GM18873 (cell line): Measurements from ENCODE around the gene OR5K2.

Experiments used
- ATAC-seq: cut with Tn5 transposase; IDR thresholded peaks from one replicate; pipeline ENCODE4 v1.9.1; 2021; ENCODE audit warnings: mild to moderate bottlenecking, moderate library complexity, moderate number of reproducible peaks; ENCODE audit not compliant: unreplicated experiment, low FRiP score

Gene OR5K2

GRCh38 chr3:98497381-98497780, at the start of gene OR5K2:
Gene OR5K2 (plus strand): TSS chr3:98497681. CDS start chr3:98497681, 0 bp downstream.
- no peak for ATAC-seq

GRCh38 chr3:98449606-98450193, 47.8 kb upstream of the OR5K2 start:
- no peak for ATAC-seq

DNA sequence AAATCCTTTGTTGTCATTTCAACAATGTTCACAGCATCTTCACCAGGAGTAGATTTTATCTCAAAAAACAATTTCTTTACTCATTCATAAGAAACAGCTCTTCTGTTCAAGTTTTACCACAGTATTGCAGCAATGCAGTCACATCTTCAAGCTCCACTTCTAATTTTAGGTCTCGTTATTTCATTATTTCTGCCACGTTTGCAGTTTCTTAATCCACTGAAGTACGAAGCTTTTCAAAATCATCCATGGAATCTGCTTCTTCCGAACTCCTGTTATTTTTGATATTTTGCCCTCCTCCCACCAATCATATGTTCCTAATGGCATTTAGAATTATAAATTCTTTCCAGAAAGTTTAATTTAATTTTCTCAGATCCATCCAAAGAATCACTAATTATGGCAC, 47.1 kb upstream of the OR5K2 start:
- no peak for ATAC-seq

GRCh38 chr3:98453827-98454226, 43.7 kb upstream of the OR5K2 start:
- no peak for ATAC-seq

- no peak for ATAC-seq
Measured at GRCh38 chr3:98454929-98455328, 42.6 kb upstream of the OR5K2 start.

DNA sequence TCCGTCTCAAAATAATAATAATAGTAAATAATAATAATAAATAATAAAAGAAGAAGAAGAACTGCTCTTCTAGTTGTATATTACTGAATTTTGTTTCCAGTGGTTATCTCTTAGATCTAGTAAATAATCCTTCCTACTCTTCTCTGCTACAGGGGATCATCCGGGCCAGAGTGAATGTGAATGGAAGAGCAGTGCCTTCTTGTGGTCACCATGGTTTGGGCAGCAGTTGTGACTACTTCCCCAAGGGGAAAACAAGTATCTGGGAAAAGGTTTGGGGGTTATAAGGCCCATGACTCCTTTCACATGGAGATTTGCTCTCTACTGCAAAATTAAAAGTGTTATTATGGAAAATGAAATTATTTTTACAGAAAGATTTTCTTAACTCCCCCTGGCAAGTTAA, 39.9 kb upstream of the OR5K2 start:
- no peak for ATAC-seq

GRCh38 chr3:98460220-98460619, 37.3 kb upstream of the OR5K2 start:
- ATAC-seq: no peak

- ATAC-seq: no peak
Measured at GRCh38 chr3:98462901-98463300, 34.6 kb upstream of the OR5K2 start, which contains the start of gene OR5K1. Gene OR5K1 (plus strand): TSS chr3:98463201. CDS start chr3:98469577, 6,376 bp downstream.

GRCh38 chr3:98482717-98483482, 14.6 kb upstream of the OR5K2 start:
- ATAC-seq: no peak

DNA sequence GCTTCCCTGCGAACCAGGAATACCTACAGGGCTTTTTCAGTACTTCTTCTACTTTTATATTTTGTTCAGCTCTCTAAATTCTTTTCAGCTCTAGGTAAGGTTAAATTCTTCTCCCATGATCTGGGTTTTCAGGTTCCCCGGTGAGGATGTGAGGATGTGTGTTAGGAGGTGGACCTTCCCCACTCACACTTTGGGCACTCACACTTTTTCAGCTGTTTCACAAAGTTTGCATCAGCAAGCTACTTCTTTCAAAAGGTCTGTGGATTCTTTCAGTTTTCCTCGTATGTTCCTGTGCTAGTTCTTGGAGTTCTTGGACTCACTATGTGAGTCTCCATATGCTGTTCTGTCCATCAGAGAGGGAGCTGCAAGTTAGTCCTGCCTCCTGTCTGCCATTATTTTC, 13.9 kb upstream of the OR5K2 start:
- no peak for ATAC-seq

GRCh38 chr3:98500019-98500418, 2.5 kb downstream of the OR5K2 start:
- no peak for ATAC-seq

DNA sequence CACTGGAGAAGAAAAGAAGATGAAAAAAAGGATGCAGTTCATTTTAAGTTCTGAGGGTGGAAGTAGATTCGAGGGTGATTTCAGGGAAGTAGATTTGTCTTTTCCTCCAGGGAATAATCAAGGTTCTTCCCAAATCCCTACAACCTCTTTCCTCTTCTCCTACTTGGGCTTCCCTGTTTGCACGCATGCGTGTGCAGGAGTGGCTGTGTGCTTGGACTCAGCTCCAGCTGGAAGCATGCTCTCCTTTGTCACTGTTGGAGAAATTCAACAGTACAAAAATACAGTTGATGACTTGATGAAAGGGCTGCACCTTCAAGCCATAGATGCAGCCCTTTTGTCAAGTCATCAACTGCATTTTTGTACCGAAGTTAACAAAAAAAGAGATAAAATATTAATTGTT, 3.8 kb downstream of the OR5K2 start:
- no peak for ATAC-seq

- no peak for ATAC-seq
Measured at GRCh38 chr3:98501863-98502576, 4.5 kb downstream of the OR5K2 start.

DNA sequence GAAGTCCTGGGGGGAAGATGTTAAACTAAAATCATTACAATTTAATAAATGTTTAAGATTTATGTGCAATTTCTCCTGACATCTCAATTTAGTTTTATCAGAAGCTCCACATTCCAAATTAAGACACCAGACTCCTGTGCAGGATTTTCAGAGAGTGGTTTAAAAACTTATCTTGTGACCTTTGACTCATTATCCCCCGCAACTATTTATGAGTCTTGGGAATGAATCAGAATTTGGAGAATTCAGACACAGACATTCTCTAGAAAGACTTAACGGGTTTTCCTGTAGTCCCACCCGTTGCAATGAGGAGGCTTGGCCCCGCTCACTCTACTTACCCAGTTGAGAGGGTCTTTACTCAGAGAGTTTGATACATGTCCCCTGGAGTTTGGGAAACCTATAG, 7.1 kb downstream of the OR5K2 start:
- no peak for ATAC-seq

GRCh38 chr3:98508582-98508981, 11.1 kb downstream of the OR5K2 start:
- no peak for ATAC-seq

DNA sequence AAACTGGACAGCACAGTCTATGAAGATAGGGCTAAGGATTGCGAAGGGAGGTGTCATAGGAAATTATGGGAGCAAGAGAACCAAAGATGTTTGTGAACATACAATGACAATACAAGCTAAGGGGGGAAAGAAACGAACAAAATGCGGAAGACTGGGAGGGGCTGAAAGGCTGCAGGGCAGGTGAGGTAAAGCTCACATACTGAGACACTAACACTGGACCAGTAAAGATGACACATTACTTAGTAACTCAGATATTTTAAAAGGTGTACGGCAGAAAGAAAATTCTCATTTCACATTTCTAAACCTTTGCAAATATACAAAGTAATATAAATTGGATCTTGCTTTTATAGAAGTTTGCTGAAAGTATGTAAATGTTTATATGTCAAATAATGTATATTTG, 15.1 kb downstream of the OR5K2 start:
- no peak for ATAC-seq

- no peak for ATAC-seq
Measured at GRCh38 chr3:98513091-98513511, 15.6 kb downstream of the OR5K2 start.

DNA sequence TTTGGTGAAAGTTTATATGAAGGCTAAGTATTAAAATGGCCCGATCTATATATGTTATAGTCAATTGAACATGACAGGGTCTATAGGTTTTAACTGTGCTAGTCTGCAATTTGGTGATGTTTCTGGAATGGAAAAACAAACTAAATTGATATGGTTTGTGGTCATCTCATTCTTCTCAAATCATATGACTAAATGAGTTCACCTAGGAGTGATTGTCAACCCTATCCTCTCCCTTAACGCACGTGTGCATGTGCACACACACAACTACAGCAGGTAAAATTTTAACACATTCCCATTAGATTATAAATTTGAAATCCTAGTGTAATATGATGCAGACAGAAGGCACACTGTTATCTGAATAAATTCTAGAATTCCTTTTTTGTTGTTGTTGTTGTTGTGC, 16.3 kb downstream of the OR5K2 start:
- no peak for ATAC-seq

- ATAC-seq: no peak
Measured at GRCh38 chr3:98514948-98515347, 17.5 kb downstream of the OR5K2 start.

DNA sequence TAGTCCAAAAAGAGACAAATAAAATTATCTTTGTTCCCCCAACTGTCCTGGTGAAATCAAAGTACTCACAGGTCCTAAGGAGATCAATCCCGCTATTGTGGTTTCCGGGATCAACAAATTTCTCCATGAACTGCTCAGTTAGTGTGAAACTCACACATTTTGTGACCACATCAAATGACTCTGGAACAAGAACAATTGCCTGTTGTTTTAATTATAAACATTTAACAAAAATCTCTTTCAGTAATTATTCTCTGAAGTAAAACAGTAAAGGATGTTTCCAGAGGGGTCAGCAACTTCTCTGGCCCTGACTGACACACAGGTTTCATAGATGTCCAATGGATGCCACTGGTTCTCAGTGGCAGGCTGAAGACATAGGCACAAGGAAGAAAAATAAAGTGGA, 21.3 kb downstream of the OR5K2 start:
- no peak for ATAC-seq

DNA sequence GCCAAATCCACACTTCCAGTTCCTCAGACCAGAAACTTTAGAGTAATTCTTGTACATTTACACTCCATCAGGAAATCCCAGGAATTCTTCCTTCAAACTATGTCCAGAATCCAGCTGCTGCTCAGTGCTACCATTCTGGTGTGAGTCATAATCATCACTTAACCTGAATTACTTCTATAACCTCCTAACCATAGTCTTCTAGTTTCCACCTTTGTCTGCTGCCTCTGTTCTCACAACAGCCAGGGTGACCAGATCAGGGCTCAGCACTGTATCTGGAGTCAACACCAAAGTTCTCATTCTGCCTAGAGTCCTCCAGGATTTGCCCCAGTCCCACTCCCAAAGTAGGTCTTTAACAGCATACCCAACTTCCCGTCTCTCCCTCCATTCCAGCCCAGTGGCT, 21.9 kb downstream of the OR5K2 start:
- ATAC-seq: no peak
